H9 (cell line): ENCODE data around the gene EFNA1. TPM values are rescaled to one million over a fixed set of nuclear protein-coding genes. Genes with fewer than 3 reads are reported as not detected.

Source experiments
- DNase-seq: peaks from one replicate; pipeline ENCODE4 v3.0.0-alpha.2; 2017
- H2AFZ ChIP-seq: one replicate; pipeline ENCODE4 v1.6.1; 2013; ENCODE audit warnings: mild to moderate bottlenecking, low read length, control low read depth, moderate library complexity
- H2AK5ac ChIP-seq: 2 replicates; pipeline ENCODE4 v1.6.1; 2013; ENCODE audit warnings: low read length, control low read depth, mixed read lengths; ENCODE audit not compliant: insufficient read length
- H2BK120ac ChIP-seq: one replicate; pipeline ENCODE4 v1.6.1; 2013; ENCODE audit warnings: low read depth, mild to moderate bottlenecking, low read length, control low read depth, inconsistent platforms; ENCODE audit not compliant: poor library complexity, severe bottlenecking
- H2BK12ac ChIP-seq: 2 replicates; pipeline ENCODE4 v1.6.1; 2013; ENCODE audit warnings: low read length, control low read depth, mixed read lengths, low read depth; ENCODE audit not compliant: insufficient read length
- H2BK15ac ChIP-seq: 2 replicates; pipeline ENCODE4 v1.6.1; 2013; ENCODE audit warnings: low read depth, low read length, control low read depth
- H2BK20ac ChIP-seq: one replicate; pipeline ENCODE4 v1.6.1; 2013; ENCODE audit warnings: low read depth, mild to moderate bottlenecking, low read length, control low read depth, inconsistent platforms; ENCODE audit not compliant: poor library complexity, severe bottlenecking
- H2BK5ac ChIP-seq: 2 replicates; pipeline ENCODE4 v1.6.1; 2013; ENCODE audit warnings: low read length, control low read depth, mixed read lengths; ENCODE audit not compliant: insufficient read length
- H3K14ac ChIP-seq: 2 replicates; pipeline ENCODE4 v1.6.1; 2013; ENCODE audit warnings: low read length, control low read depth; ENCODE audit not compliant: insufficient read depth
- H3K18ac ChIP-seq: 2 replicates; pipeline ENCODE4 v1.6.1; 2013; ENCODE audit warnings: low read depth, mild to moderate bottlenecking, mixed read lengths, low read length, control low read depth; ENCODE audit not compliant: insufficient read length
- H3K23ac ChIP-seq: 2 replicates; pipeline ENCODE4 v1.6.1; 2013; ENCODE audit warnings: low read length, control low read depth, mixed read lengths, low read depth; ENCODE audit not compliant: insufficient read length
- H3K23me2 ChIP-seq: 2 replicates; pipeline ENCODE4 v1.6.1; 2013; ENCODE audit warnings: low read depth, mild to moderate bottlenecking, mixed read lengths, low read length, control low read depth; ENCODE audit not compliant: insufficient read length, poor library complexity, severe bottlenecking
- H3K27ac ChIP-seq: 2 replicates; pipeline ENCODE4 v1.5.1; 2013; ENCODE audit warnings: low read length, control low read depth, mixed read lengths, low read depth; ENCODE audit not compliant: insufficient read length
- H3K27me3 ChIP-seq: 2 replicates; pipeline ENCODE4 v1.6.1; 2013; ENCODE audit warnings: low read length, control low read depth, inconsistent platforms; ENCODE audit not compliant: insufficient read depth
- H3K4ac ChIP-seq: 2 replicates; pipeline ENCODE4 v1.6.1; 2013; ENCODE audit warnings: low read depth, mild to moderate bottlenecking, control low read depth, inconsistent platforms, low read length, moderate library complexity
- H3K4me1 ChIP-seq: 2 replicates; pipeline ENCODE4 v1.6.1; 2013; ENCODE audit warnings: low read length, control low read depth, inconsistent platforms; ENCODE audit not compliant: insufficient read depth
- H3K4me2 ChIP-seq: 2 replicates; pipeline ENCODE4 v1.6.1; 2013; ENCODE audit warnings: low read length, control low read depth, mixed read lengths; ENCODE audit not compliant: insufficient read length, insufficient read depth
- H3K56ac ChIP-seq: 2 replicates; pipeline ENCODE4 v1.6.1; 2013; ENCODE audit warnings: low read depth, mild to moderate bottlenecking, mixed read lengths, low read length, control low read depth; ENCODE audit not compliant: insufficient read length
- H3K79me1 ChIP-seq: 2 replicates; pipeline ENCODE4 v1.6.1; 2013; ENCODE audit warnings: low read depth, mild to moderate bottlenecking, moderate library complexity, low read length, control low read depth, inconsistent platforms; ENCODE audit not compliant: insufficient read depth, poor library complexity, severe bottlenecking
- H3K79me2 ChIP-seq: 2 replicates; pipeline ENCODE4 v1.6.1; 2013; ENCODE audit warnings: low read length, control low read depth, inconsistent platforms; ENCODE audit not compliant: insufficient read depth
- H3K9ac ChIP-seq: 2 replicates; pipeline ENCODE4 v1.6.1; 2013; ENCODE audit warnings: low read length, control low read depth, mixed read lengths; ENCODE audit not compliant: insufficient read length; ENCODE audit errors: extremely low read depth
- H3K9me3 ChIP-seq: one replicate; pipeline ENCODE4 v1.6.1; 2013; ENCODE audit warnings: low read depth, low read length, inconsistent platforms; ENCODE audit not compliant: control insufficient read depth
- H3T11ph ChIP-seq: one replicate; pipeline ENCODE4 v1.6.1; 2013; ENCODE audit warnings: mild to moderate bottlenecking, low read length, control low read depth, inconsistent platforms
- H4K20me1 ChIP-seq: one replicate; pipeline ENCODE4 v1.6.1; 2013; ENCODE audit not compliant: control insufficient read depth, insufficient read length, insufficient read depth
- H4K5ac ChIP-seq: 2 replicates; pipeline ENCODE4 v1.6.1; 2013; ENCODE audit warnings: low read depth, mild to moderate bottlenecking, mixed read lengths, low read length, control low read depth; ENCODE audit not compliant: insufficient read length
- H4K8ac ChIP-seq: replicated peaks from 2 replicates; pipeline ENCODE4 v1.6.1; 2013; ENCODE audit warnings: low read length, control low read depth, mixed read lengths, low read depth; ENCODE audit not compliant: insufficient read length
- H4K91ac ChIP-seq: 2 replicates; pipeline ENCODE4 v1.6.1; 2013; ENCODE audit warnings: low read depth, mild to moderate bottlenecking, moderate library complexity, mixed read lengths, low read length, control low read depth; ENCODE audit not compliant: insufficient read length
- H3K27ac Mint-ChIP-seq, 3 experiments: 2 replicates in 2 of 3; 3 replicates in 1 of 3; pipeline ENCODE4 v1.8.0; 2020 to 2021; ENCODE audit warnings: mixed read lengths in 3 of 3, mild to moderate bottlenecking in 1 of 3, moderate library complexity in 1 of 3
- H3K27me3 Mint-ChIP-seq: 2 replicates; pipeline ENCODE4 v1.8.0; 2021; ENCODE audit warnings: low read depth, mild to moderate bottlenecking, moderate library complexity, mixed read lengths
- H3K36me3 Mint-ChIP-seq, 3 experiments: 2 replicates in 2 of 3; 3 replicates in 1 of 3; pipeline ENCODE4 v1.8.0; 2020 to 2021; ENCODE audit warnings: low read depth in 3 of 3, mixed read lengths in 3 of 3; ENCODE audit not compliant: insufficient read depth in 1 of 3
- H3K4me1 Mint-ChIP-seq, 2 experiments: 2 replicates each; pipeline ENCODE4 v1.8.0; 2020; ENCODE audit warnings: mixed read lengths in 2 of 2
- H3K4me3 Mint-ChIP-seq, 2 experiments: 2 replicates in 1 of 2; 3 replicates in 1 of 2; pipeline ENCODE4 v1.8.0; 2020 to 2021; ENCODE audit warnings: mild to moderate bottlenecking in 2 of 2, mixed read lengths in 2 of 2, moderate library complexity in 1 of 2
- H3K9me3 Mint-ChIP-seq, 2 experiments: 2 replicates in 1 of 2; 3 replicates in 1 of 2; pipeline ENCODE4 v1.8.0; 2020; ENCODE audit warnings: mild to moderate bottlenecking in 2 of 2, mixed read lengths in 2 of 2, moderate library complexity in 1 of 2
- WGBS: extraction: QIAGEN DNeasy Blood & Tissue Kit; methylation state at CpG from one replicate; pipeline ENCODE4 v1.1.7; 2013; ENCODE audit warnings: missing lambda C conversion rate, low lambda C conversion rate, mixed read lengths; ENCODE audit not compliant: insufficient read length; ENCODE audit errors: extremely low coverage; 5-methylcytosine and 5-hydroxymethylcytosine counted together
- total RNA-seq: library from RNA; stranded (reverse); gene quantifications from 2 replicates; pipeline ENCODE4 v1.2.1, GENCODE V29; 2021
- TF ChIP-seq, protein P1 (sequence below): fragments of 200-600 bp; sonication (generic); conservative IDR thresholded peaks from 3 replicates; pipeline ENCODE4 v1.8.0; 2021; ENCODE audit warnings: antibody characterized with exemption, mild to moderate bottlenecking

The EFNA1 gene
- total RNA-seq, 1 experiment from 2014 or later: 1.4 TPM

GRCh38 chr1:155173478-155174323, 46.0 kb downstream of the EFNA1 start, which contains the start of gene TRIM46:
Gene TRIM46 (plus strand): TSS chr1:155173849. CDS start chr1:155173967, 118 bp downstream.
- peak within 1 kb of the TSS; percentile 92 to 97 for H3K4me3 Mint-ChIP-seq
- Histone ChIP-seq H4K91ac (no peak within 1 kb of the TSS), H2AK5ac (no peak within 1 kb of the TSS)

More at GRCh38 chr1:155173478-155174323, 46.0 kb downstream of the EFNA1 start, which contains the start of gene TRIM46:
- peak within 1 kb of the TSS; percentile 40; the same call in 1 of the 2 replicates for H3K14ac ChIP-seq
- H2BK5ac ChIP-seq: no peak within 1 kb of the TSS
- no peak within 1 kb of the TSS for H3T11ph ChIP-seq
- Mint-ChIP-seq H3K36me3 (peaks cover 18 to 48% (median 37%) of the 10 kb centered on the region in 3 experiments), H3K27me3 (no peaks in the 10 kb centered on the region; the same call in none of the 2 replicates), H3K9me3 (no peaks in the 10 kb centered on the region), H3K4me1 (peaks cover 23 to 37% of the 10 kb centered on the region in 2 experiments), H3K27ac (peak within 1 kb of the TSS; percentile 93 to 98 (median 95))
- no peak within 1 kb of the TSS for H2AFZ ChIP-seq
- no peak within 1 kb of the TSS for H4K8ac ChIP-seq
- H3K18ac ChIP-seq: peak within 1 kb of the TSS; percentile 43
- H3K9me3 ChIP-seq: no peaks in the 10 kb centered on the region
- no peaks in the 10 kb centered on the region for H3K4me1 ChIP-seq
- peak; percentile 81 for DNase-seq
- no peak within 1 kb of the TSS for H3K27ac ChIP-seq
- H4K20me1 ChIP-seq: no peaks in the 10 kb centered on the region
- H2BK20ac ChIP-seq: no peak within 1 kb of the TSS
- H3K23me2 ChIP-seq: peaks cover 18% of the 10 kb centered on the region
- no peak within 1 kb of the TSS for H3K4ac ChIP-seq
- no peaks in the 10 kb centered on the region; the same call in 1 of the 2 replicates for H3K79me2 ChIP-seq
- WGBS: no CpG with 5 or more reads among the region's 38 CpGs
- no peak within 1 kb of the TSS for H2BK15ac ChIP-seq
- H3K9ac ChIP-seq: peak within 1 kb of the TSS; percentile 76
- no peak within 1 kb of the TSS for H3K56ac ChIP-seq
- H3K23ac ChIP-seq: no peak within 1 kb of the TSS
- no peaks in the 10 kb centered on the region for H3K27me3 ChIP-seq
- peak within 1 kb of the TSS; percentile 75 for H3K4me2 ChIP-seq
- H3K79me1 ChIP-seq: no peaks in the 10 kb centered on the region
- H2BK120ac ChIP-seq: no peak within 1 kb of the TSS
- TF ChIP-seq, protein P1, sequence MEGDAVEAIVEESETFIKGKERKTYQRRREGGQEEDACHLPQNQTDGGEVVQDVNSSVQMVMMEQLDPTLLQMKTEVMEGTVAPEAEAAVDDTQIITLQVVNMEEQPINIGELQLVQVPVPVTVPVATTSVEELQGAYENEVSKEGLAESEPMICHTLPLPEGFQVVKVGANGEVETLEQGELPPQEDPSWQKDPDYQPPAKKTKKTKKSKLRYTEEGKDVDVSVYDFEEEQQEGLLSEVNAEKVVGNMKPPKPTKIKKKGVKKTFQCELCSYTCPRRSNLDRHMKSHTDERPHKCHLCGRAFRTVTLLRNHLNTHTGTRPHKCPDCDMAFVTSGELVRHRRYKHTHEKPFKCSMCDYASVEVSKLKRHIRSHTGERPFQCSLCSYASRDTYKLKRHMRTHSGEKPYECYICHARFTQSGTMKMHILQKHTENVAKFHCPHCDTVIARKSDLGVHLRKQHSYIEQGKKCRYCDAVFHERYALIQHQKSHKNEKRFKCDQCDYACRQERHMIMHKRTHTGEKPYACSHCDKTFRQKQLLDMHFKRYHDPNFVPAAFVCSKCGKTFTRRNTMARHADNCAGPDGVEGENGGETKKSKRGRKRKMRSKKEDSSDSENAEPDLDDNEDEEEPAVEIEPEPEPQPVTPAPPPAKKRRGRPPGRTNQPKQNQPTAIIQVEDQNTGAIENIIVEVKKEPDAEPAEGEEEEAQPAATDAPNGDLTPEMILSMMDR: peak; percentile 26; the same call in 2 of the 3 replicates
- no peak within 1 kb of the TSS for H4K5ac ChIP-seq
- H2BK12ac ChIP-seq: no peak within 1 kb of the TSS
